Measurements from ENCODE around the gene IQCK. TPM values are rescaled to one million over a fixed set of nuclear protein-coding genes. Genes with fewer than 3 reads are reported as not detected.
A peak's percentile ranks its signal among the peaks of the same experiment; 100 is the strongest.

The IQCK gene
- polyA plus RNA-seq, 2 of the 4 experiments (the other 2 are of a cell fraction) = 10.3 to 15.6 TPM

- 90% methylated on average over 8 of the region's 8 CpGs for WGBS (ENCODE audit: missing lambda C conversion rate)
- CTCF ChIA-PET = interaction anchor here (0.8 kb wide), 1 partner anchor 33 kb away, joined by 4 read pairs; no protein-coding TSS in a partner anchor
Observed at GRCh38 chr16:19853132-19853741, 135.2 kb downstream of the IQCK start.

GRCh38 chr16:19853742-19854542, 135.9 kb downstream of the IQCK start:
- FAIRE-seq = no peak

More at GRCh38 chr16:19853132-19853741, 135.2 kb downstream of the IQCK start:
- DNase-seq (ENCODE audit: low read depth in 1 of 2, low spot score in 1 of 2) (no peak), ATAC-seq (no peak), FAIRE-seq (no peak)
- H3K4me3 ChIP-seq = no peak overlapping the region
- H3K9me3 ChIP-seq = no peaks in the 10 kb centered on the region
- 0 out of 6 replicates have a peak overlapping the region, but pooled peaks of 1 of the 2 experiments have one; percentile 21 for H3K27ac ChIP-seq
- H3K4me2 ChIP-seq = no peak overlapping the region
- H3K4me1 ChIP-seq = no peaks in the 10 kb centered on the region
- POLR2A ChIA-PET = no interaction called here
- TF ChIP-seq KDM5A (IDR thresholded peaks at IDR 0.05) (no peak), POLR2A (IDR thresholded peaks at IDR 0.05; ENCODE audit: low read length) (no peak), MAFK (IDR thresholded peaks at IDR 0.05; ENCODE audit: partially characterized antibody) (no peak), ZFP36 (IDR thresholded peaks at IDR 0.05; ENCODE audit: borderline replicate concordance, partially characterized antibody) (no peak), BCL3 (IDR thresholded peaks at IDR 0.05) (no peak), FOSL2 (IDR thresholded peaks at IDR 0.05) (no peak), FOSL2 (CRISPR knock-in tag; IDR thresholded peaks at IDR 0.05) (no peak), CHD4 (IDR thresholded peaks at IDR 0.05; ENCODE audit: borderline replicate concordance) (no peak)

More at GRCh38 chr16:19853742-19854542, 135.9 kb downstream of the IQCK start:
- H3K9me3 ChIP-seq = no peaks in the 10 kb centered on the region
- no peak overlapping the region for H3K4me2 ChIP-seq
- ChIA-PET CTCF (interaction anchor here (0.6 to 0.8 kb wide), 2 partner anchors 32 to 165 kb away, joined by 3 to 4 read pairs; no protein-coding TSS in a partner anchor), POLR2A (no interaction called here)
- no peak overlapping the region for H3K4me3 ChIP-seq
- no peaks in the 10 kb centered on the region for H3K4me1 ChIP-seq
- WGBS (ENCODE audit: missing lambda C conversion rate) = 72% methylated on average over 7 of the region's 7 CpGs
- 0 out of 6 replicates have a peak overlapping the region, but pooled peaks of 1 of the 2 experiments have one; percentile 21 for H3K27ac ChIP-seq
- no peak for TF ChIP-seq CHD4 (IDR thresholded peaks at IDR 0.05; ENCODE audit: borderline replicate concordance)
- no peak for TF ChIP-seq ZNF302 (CRISPR knock-in tag; IDR thresholded peaks at IDR 0.05)
- TF ChIP-seq EP300 (IDR thresholded peaks at IDR 0.05) = no peak
- no peak for TF ChIP-seq RARB (CRISPR knock-in tag; IDR thresholded peaks at IDR 0.05)
- TF ChIP-seq CBX2 (IDR thresholded peaks at IDR 0.05; ENCODE audit: borderline replicate concordance, low read depth) = no peak
- TF ChIP-seq SREBF2 (IDR thresholded peaks at IDR 0.05) = no peak
- TF ChIP-seq MAX (IDR thresholded peaks at IDR 0.05) = no peak
- TF ChIP-seq HDAC2 (IDR thresholded peaks at IDR 0.05) = no peak
- TF ChIP-seq HES2 (IDR thresholded peaks at IDR 0.05) = no peak
- TF ChIP-seq HOXB5 (CRISPR knock-in tag; IDR thresholded peaks at IDR 0.05) = no peak
- TF ChIP-seq GATA3 (IDR thresholded peaks at IDR 0.05; ENCODE audit: borderline replicate concordance) = no peak
- no peak for TF ChIP-seq USF2 (IDR thresholded peaks at IDR 0.05)
- no peak for TF ChIP-seq CTCF (IDR thresholded peaks at IDR 0.05)
- no peak for TF ChIP-seq CHD2 (IDR thresholded peaks at IDR 0.05; ENCODE audit: low read length, partially characterized antibody)
- TF ChIP-seq MAZ (IDR thresholded peaks at IDR 0.05; ENCODE audit: borderline replicate concordance, low read depth, low read length) = no peak
- ATAC-seq = no peak
- no peak for DNase-seq (ENCODE audit: low read depth in 1 of 2, low spot score in 1 of 2)

Data from A549 (cell line).